Thoracic aorta (tissue), 2 donors: ENCODE results near the gene MYO3B. TPM values are rescaled to one million over a fixed set of nuclear protein-coding genes. Genes with fewer than 3 reads are reported as not detected.

Experiments used
- ATAC-seq: fragments of 150-250 bp; one replicate; pipeline ENCODE4 v1.8.0; 2017; ENCODE audit warnings: low read depth; ENCODE audit not compliant: insufficient number of reproducible peaks, low FRiP score
- DNase-seq: peaks from one replicate; pipeline ENCODE4 v3.0.0-alpha.2; 2020; ENCODE audit warnings: low spot score
- H3K27ac ChIP-seq, 2 donors: fragments of 200-600 bp; sonication (generic); 1 replicate in 1 of 2; 2 replicates in 1 of 2; pipeline ENCODE4 v1.5.1; 2016; ENCODE audit warnings: mild to moderate bottlenecking in 2 of 2, moderate library complexity in 2 of 2
- H3K27me3 ChIP-seq: fragments of 200-600 bp; sonication (generic); replicated peaks from 2 replicates; pipeline ENCODE4 v1.6.0; 2016; ENCODE audit warnings: mild to moderate bottlenecking; ENCODE audit not compliant: insufficient read depth
- H3K36me3 ChIP-seq: fragments of 200-600 bp; sonication (generic); one replicate; pipeline ENCODE4 v1.5.1; 2016
- H3K4me1 ChIP-seq, 2 donors: fragments of 200-600 bp; sonication (generic); 1 replicate in 1 of 2; 2 replicates in 1 of 2; pipeline versions ENCODE4 v1.5.1 to v1.6.0; 2016; ENCODE audit warnings: low read depth in 2 of 2, mild to moderate bottlenecking in 1 of 2; ENCODE audit not compliant: control insufficient read depth in 1 of 2
- H3K4me3 ChIP-seq: fragments of 200-600 bp; sonication (generic); 2 replicates; pipeline ENCODE4 v1.5.1; 2016; ENCODE audit warnings: mild to moderate bottlenecking
- H3K9me3 ChIP-seq: fragments of 200-600 bp; sonication (generic); 2 replicates; pipeline ENCODE4 v1.5.1; 2016
- CTCF ChIP-seq: fragments of 200-600 bp; sonication (generic); IDR thresholded peaks from one replicate; pipeline ENCODE4 v1.5.1; 2019; ENCODE audit warnings: antibody characterized with exemption
- total RNA-seq, 2 donors: library from RNA; depleted of rRNA; stranded (reverse); fragments of >200 nt; gene quantifications; one replicate each; pipeline versions ENCODE4 v1.1.0 to v1.2.3, GENCODE V29; 2016

The MYO3B gene
- total RNA-seq, 2 donors from 2014 or later: not detected

GRCh38 chr2:170241756-170242155 lies 63.8 kb downstream of the MYO3B start:
- Histone ChIP-seq H3K27me3 (no peaks in the 10 kb centered on the region), H3K27ac (no peak overlapping the region), H3K4me3 (no peak overlapping the region), H3K36me3 (no peaks in the 10 kb centered on the region), H3K4me1 (no peaks in the 10 kb centered on the region), H3K9me3 (no peaks in the 10 kb centered on the region)
- no peak for TF ChIP-seq CTCF
- ATAC-seq (no peak), DNase-seq (no peak)

GRCh38 chr2:170243118-170243837 lies 65.3 kb downstream of the MYO3B start:
- H3K27ac ChIP-seq: no peak overlapping the region
- no peaks in the 10 kb centered on the region for H3K36me3 ChIP-seq
- H3K4me3 ChIP-seq: no peak overlapping the region
- no peaks in the 10 kb centered on the region for H3K4me1 ChIP-seq
- no peak for TF ChIP-seq CTCF
- no peak for DNase-seq
- H3K27me3 ChIP-seq: no peaks in the 10 kb centered on the region
- no peaks in the 10 kb centered on the region for H3K9me3 ChIP-seq
- no peak for ATAC-seq

- Histone ChIP-seq H3K36me3 (no peaks in the 10 kb centered on the region), H3K4me3 (no peak overlapping the region), H3K9me3 (no peaks in the 10 kb centered on the region), H3K27ac (no peak overlapping the region), H3K4me1 (no peaks in the 10 kb centered on the region), H3K27me3 (no peaks in the 10 kb centered on the region)
- no peak for DNase-seq
- ATAC-seq: no peak
- TF ChIP-seq CTCF: no peak
Measured at GRCh38 chr2:170243898-170244297, 66.0 kb downstream of the MYO3B start.

GRCh38 chr2:170244555-170244954 lies 66.6 kb downstream of the MYO3B start:
- TF ChIP-seq CTCF: no peak
- DNase-seq (no peak), ATAC-seq (no peak)
- Histone ChIP-seq H3K27ac (no peak overlapping the region), H3K9me3 (no peaks in the 10 kb centered on the region), H3K36me3 (no peaks in the 10 kb centered on the region), H3K4me3 (no peak overlapping the region), H3K27me3 (no peaks in the 10 kb centered on the region), H3K4me1 (no peaks in the 10 kb centered on the region)

- H3K9me3 ChIP-seq: no peaks in the 10 kb centered on the region
- ATAC-seq (no peak), DNase-seq (no peak)
- H3K36me3 ChIP-seq: no peaks in the 10 kb centered on the region
- no peak overlapping the region for H3K27ac ChIP-seq
- H3K4me3 ChIP-seq: no peak overlapping the region
- H3K4me1 ChIP-seq: no peaks in the 10 kb centered on the region
- TF ChIP-seq CTCF: no peak
- no peaks in the 10 kb centered on the region for H3K27me3 ChIP-seq
Measured at GRCh38 chr2:170245312-170245711, 67.4 kb downstream of the MYO3B start.
